HG03354 (cell line): ENCODE measurements around the gene SPOCK1.
"Not testable (repeated sequence)": the region's sequence is repeated elsewhere in the genome, so short reads cannot be mapped to it uniquely, and the experiment has no call there.

Experiments used
- ATAC-seq: cut with Tn5 transposase; IDR thresholded peaks from one replicate; pipeline ENCODE4 v1.9.1; 2021; ENCODE audit warnings: mild to moderate bottlenecking; ENCODE audit not compliant: unreplicated experiment, poor library complexity, severe bottlenecking

Gene SPOCK1

GRCh38 chr5:136984772-136985446 is 514.2 kb downstream of the SPOCK1 start:
- ATAC-seq = no peak

GRCh38 chr5:136981936-136982335 is 517.2 kb downstream of the SPOCK1 start:
- no peak for ATAC-seq

GRCh38 chr5:136979131-136979530 is 520.0 kb downstream of the SPOCK1 start:
- no peak for ATAC-seq

GRCh38 chr5:136963504-136963903 is 535.6 kb downstream of the SPOCK1 start:
- ATAC-seq = no peak

GRCh38 chr5:136957428-136957827 is 541.7 kb downstream of the SPOCK1 start:
- no peak for ATAC-seq

GRCh38 chr5:136954142-136954541 is 545.0 kb downstream of the SPOCK1 start:
- not testable (repeated sequence) for ATAC-seq

GRCh38 chr5:136953346-136954069 is 545.6 kb downstream of the SPOCK1 start:
- not testable (repeated sequence) for ATAC-seq

- no peak for ATAC-seq
These were observed 571.6 kb downstream of the SPOCK1 start for GRCh38 chr5:136927571-136927970.

- ATAC-seq = no peak
These were observed 573.1 kb downstream of the SPOCK1 start for GRCh38 chr5:136926073-136926472.
